RWPE1 (cell line): ENCODE data around the gene NAV3.
"Not testable (repeated sequence)": the region's sequence is repeated elsewhere in the genome, so short reads cannot be mapped to it uniquely, and the experiment has no call there.

ENCODE experiments used
- CTCF ChIA-PET: fragments of 350-600 bp; sonication (Branson Sonifier 250); formaldehyde crosslinking; extraction: SDS; loops from one replicate; lab custom pipeline; 2021; lab: Yijun Ruan, JAX
- POLR2A ChIA-PET: fragments of 400-600 bp; formaldehyde crosslinking; extraction: SDS; loops from one replicate; lab custom pipeline; 2020; ENCODE audit warnings: antibody characterized with exemption; ENCODE audit not compliant: low non-redundant PET; lab: Yijun Ruan, JAX
- DNase-seq: peaks from one replicate; pipeline ENCODE4 v3.0.0; 2012; ENCODE audit warnings: low spot score
- H3K27ac ChIP-seq: fragments of 450-650 bp; 2 replicates; pipeline ENCODE4 v1.5.1; 2017
- CTCF ChIP-seq: fragments of 450-650 bp; conservative IDR thresholded peaks from 2 replicates; pipeline ENCODE4 v1.5.1; 2017; ENCODE audit warnings: low read depth, mild to moderate bottlenecking

The NAV3 gene

GRCh38 chr12:78249578-78249977, 418.9 kb downstream of the NAV3 start:
- CTCF ChIA-PET, result interaction anchor here (0.7 kb wide), 1 partner anchor 30 kb away, joined by 3 read pairs; no protein-coding TSS in a partner anchor
- DNase-seq, result no peak
- no peak for TF ChIP-seq CTCF
- POLR2A ChIA-PET, result no interaction called here
- no peak overlapping the region for H3K27ac ChIP-seq

GRCh38 chr12:78257662-78258061, 427.0 kb downstream of the NAV3 start:
- POLR2A ChIA-PET, CTCF ChIA-PET, H3K27ac ChIP-seq, DNase-seq: not testable (repeated sequence)

GRCh38 chr12:78260976-78261375, 430.3 kb downstream of the NAV3 start:
- H3K27ac ChIP-seq, result no peak overlapping the region
- TF ChIP-seq CTCF, result no peak
- CTCF ChIA-PET, result no interaction called here
- POLR2A ChIA-PET, result no interaction called here
- DNase-seq, result no peak

GRCh38 chr12:78261901-78262300, 431.2 kb downstream of the NAV3 start:
- TF ChIP-seq CTCF, result no peak
- ChIA-PET CTCF (no interaction called here), POLR2A (no interaction called here)
- no peak overlapping the region for H3K27ac ChIP-seq
- no peak for DNase-seq
